ENCODE data around the gene NELL1.

- TF ChIP-seq CTCF (conservative IDR thresholded peaks at IDR 0.05; ENCODE audit: low read length) = no peak
- no peak for TF ChIP-seq EZH2phosphoT487 (IDR thresholded peaks at IDR 0.05; ENCODE audit: borderline replicate concordance)
Observed at GRCh38 chr11:21121991-21122390, 452.6 kb downstream of the NELL1 start.
